GM13977 (cell line): ENCODE results near the gene STRC.
"Not testable (repeated sequence)": the region's sequence is repeated elsewhere in the genome, so short reads cannot be mapped to it uniquely, and the experiment has no call there.

Experiments used
- DNase-seq: peaks from one replicate; pipeline ENCODE4 v3.0.0; 2012; ENCODE audit warnings: low spot score
- CTCF ChIP-seq: IDR thresholded peaks from 2 replicates; pipeline ENCODE4 v1.5.1; 2012; ENCODE audit warnings: mild to moderate bottlenecking, control low read depth; ENCODE audit not compliant: insufficient read depth; ENCODE audit errors: extremely low read depth, missing control alignments
- in situ Hi-C: fragments of 300-500 bp; cut with MboI; formaldehyde crosslinking; loops from one replicate; pipeline ENCODE4 v1.12.0; 2022; ENCODE audit warnings: low sequenced_read_pairs, low pct_unique_long_range_greater_than_20kb, mixed read lengths, inconsistent platforms; ENCODE audit not compliant: unreplicated experiment

STRC gene

GRCh38 chr15:43618700-43619099 is at the start of gene STRC:
STRC (minus strand) TSS chr15:43618800; CDS start chr15:43618722, 78 bp downstream.
- DNase-seq, in situ Hi-C loops: not testable (repeated sequence)

- in situ Hi-C loops, DNase-seq: not testable (repeated sequence)
Observed at GRCh38 chr15:43666177-43666576, 47.6 kb upstream of the STRC start.

GRCh38 chr15:43663333-43663732 is 44.7 kb upstream of the STRC start:
- in situ Hi-C loops, DNase-seq: not testable (repeated sequence)

- DNase-seq, in situ Hi-C loops: not testable (repeated sequence)
Observed at GRCh38 chr15:43662293-43662692, 43.7 kb upstream of the STRC start.

- in situ Hi-C loops, DNase-seq: not testable (repeated sequence)
Observed at GRCh38 chr15:43659727-43660126, 41.1 kb upstream of the STRC start.

- in situ Hi-C loops, DNase-seq: not testable (repeated sequence)
Observed at GRCh38 chr15:43649430-43649926, 30.9 kb upstream of the STRC start.

GRCh38 chr15:43648649-43649429 is 30.2 kb upstream of the STRC start, which contains the start of gene CATSPER2:
CATSPER2 (minus strand) TSS chr15:43648844; CDS start chr15:43648061, 783 bp downstream.
- DNase-seq = no peak
- no peak for TF ChIP-seq CTCF
- in situ Hi-C loops = no loop called here

- DNase-seq, in situ Hi-C loops: not testable (repeated sequence)
Observed at GRCh38 chr15:43638464-43639204, 20.0 kb upstream of the STRC start.

GRCh38 chr15:43626937-43627336 is 8.3 kb upstream of the STRC start:
- in situ Hi-C loops, DNase-seq: not testable (repeated sequence)

GRCh38 chr15:43625106-43625505 is 6.5 kb upstream of the STRC start:
- no peak for TF ChIP-seq CTCF
- DNase-seq = no peak
- in situ Hi-C loops = no loop called here

GRCh38 chr15:43622068-43622799 is 3.6 kb upstream of the STRC start:
- in situ Hi-C loops, DNase-seq: not testable (repeated sequence)

- in situ Hi-C loops, DNase-seq: not testable (repeated sequence)
Observed at GRCh38 chr15:43617750-43618149, 850 bp downstream of the STRC start.

- in situ Hi-C loops, DNase-seq: not testable (repeated sequence)
Observed at GRCh38 chr15:43602233-43602632, 16.4 kb downstream of the STRC start.

GRCh38 chr15:43600200-43600599 is 18.4 kb downstream of the STRC start:
- DNase-seq, in situ Hi-C loops: not testable (repeated sequence)

- in situ Hi-C loops, DNase-seq: not testable (repeated sequence)
Observed at GRCh38 chr15:43599131-43599530, 19.5 kb downstream of the STRC start.
